ENCODE measurements around the gene SLC44A4. TPM values are rescaled to one million over a fixed set of nuclear protein-coding genes. Genes with fewer than 3 reads are reported as not detected.
"Not testable (repeated sequence)": the region's sequence is repeated elsewhere in the genome, so short reads cannot be mapped to it uniquely, and the experiment has no call there.

The SLC44A4 gene
- total RNA-seq, 2 experiments from 2014 or later, result 0.39 TPM; not detected in 1

DNA sequence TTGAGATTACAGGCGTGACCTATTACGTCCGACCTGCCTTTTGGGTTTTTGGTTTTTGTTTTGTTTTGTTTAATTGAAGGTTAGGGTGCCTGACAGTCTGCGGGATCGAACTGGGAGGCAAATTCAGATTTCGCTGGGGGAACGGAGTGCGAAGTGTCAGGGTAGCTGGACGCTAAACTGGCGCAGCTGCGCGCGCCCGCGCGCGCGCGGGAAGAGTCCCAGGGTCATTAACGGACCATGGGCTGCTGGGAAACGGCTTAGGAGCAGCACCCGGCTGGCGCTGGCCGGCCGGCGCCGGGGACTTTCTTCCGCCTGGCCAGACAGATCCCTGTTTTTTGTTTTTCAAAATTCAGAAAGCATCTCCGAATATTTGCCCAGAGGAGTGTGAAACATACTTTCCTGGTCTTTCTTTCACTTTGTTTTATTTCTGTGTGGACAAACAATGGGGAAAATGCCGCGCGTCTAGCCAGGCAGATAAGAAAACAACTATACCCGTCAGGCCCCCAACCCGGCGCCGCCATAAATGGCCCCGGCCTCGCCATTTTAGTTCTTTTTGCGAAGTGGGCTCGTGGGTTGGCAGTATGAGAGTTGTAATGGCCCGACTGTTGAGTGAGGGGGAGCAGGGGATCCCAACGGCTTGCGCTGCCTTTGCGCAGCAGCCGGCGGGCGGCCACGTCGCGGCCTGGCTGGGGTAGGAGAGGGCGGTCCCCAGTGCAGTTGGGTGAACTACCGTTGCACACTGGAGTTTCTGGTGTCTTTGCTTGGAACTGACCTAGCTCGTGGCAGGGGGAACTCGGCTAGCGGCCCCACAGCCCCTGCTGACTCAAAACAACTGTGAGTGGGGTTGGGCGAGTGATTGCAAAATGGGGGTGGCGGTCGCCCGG lies 44.2 kb downstream of the SLC44A4 start:
- Mint-ChIP-seq H3K36me3 (ENCODE audit: low read depth) (peaks cover 61% of the 10 kb centered on the region), H3K27ac (peak overlapping the region; percentile 92), H3K4me3 (peak overlapping the region; percentile 98), H3K4me1 (ENCODE audit: low read depth) (peaks cover 52% of the 10 kb centered on the region), H3K9me3 (ENCODE audit: insufficient read depth) (no peaks in the 10 kb centered on the region), H3K27me3 (ENCODE audit: low read depth) (no peaks in the 10 kb centered on the region)
- ChIA-PET POLR2A (interaction anchor here (1.0 to 3.1 kb wide), 8 partner anchors 10 to 169 kb away, joined by 3 to 10 read pairs (median 7); partner anchors contain the start of genes ABHD16A, CLIC1, CSNK2B and GPANK1), CTCF (interaction anchor here (0.9 to 1.5 kb wide), 5 partner anchors 28 to 294 kb away, joined by 3 to 5 read pairs (median 4); partner anchors contain the start of gene NEU1)
- DNase-seq, result peak; percentile 82
- ATAC-seq, result peak; percentile 46

DNA sequence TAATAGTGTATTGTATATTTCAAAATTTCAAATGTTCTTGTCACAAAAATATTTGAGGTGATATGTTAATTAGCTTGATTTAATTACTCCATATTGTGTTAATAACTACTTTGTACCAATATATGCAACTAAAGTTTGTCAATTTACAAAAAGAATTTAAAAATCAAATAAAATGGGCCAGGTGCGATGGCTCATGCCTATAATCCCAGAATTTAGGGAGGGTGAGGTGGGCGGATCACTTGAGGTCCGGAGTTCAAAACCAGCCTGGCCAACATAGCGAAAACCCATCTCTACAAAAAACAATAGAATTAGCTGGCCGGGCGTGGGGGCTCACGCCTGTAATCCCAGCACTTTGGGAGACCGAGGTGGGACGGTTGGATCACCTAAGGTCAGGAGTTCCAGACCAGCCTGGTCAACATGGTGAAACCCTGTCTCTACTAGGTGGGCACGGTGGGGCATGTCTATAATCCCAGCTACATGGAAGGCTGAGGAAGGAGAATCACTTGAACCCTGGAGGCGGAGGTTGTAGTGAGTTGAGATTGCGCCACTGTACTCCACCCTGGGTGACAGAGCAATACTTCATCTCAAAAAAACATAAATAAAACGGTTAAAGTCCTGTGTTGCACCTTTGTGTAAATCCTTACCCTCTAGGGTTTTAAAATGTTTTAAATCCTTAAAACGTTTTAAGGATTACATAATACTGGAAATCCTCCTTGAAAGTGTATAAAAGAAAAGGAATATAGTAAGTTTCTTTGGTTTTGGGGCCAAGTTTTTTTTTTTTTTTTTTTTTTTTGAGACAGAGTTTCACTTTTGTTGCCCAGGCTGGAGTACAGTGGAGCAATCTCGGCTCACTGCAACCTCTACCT lies 47.2 kb downstream of the SLC44A4 start:
- H3K9me3 Mint-ChIP-seq (ENCODE audit: insufficient read depth), result no peaks in the 10 kb centered on the region
- peaks cover 35% of the 10 kb centered on the region for H3K36me3 Mint-ChIP-seq (ENCODE audit: low read depth)
- ChIA-PET CTCF (interaction anchor here (0.9 to 4.4 kb wide), 16 partner anchors 13 to 280 kb away, joined by 3 to 44 read pairs (median 6); partner anchors contain the start of genes CLIC1, LSM2, LY6G5C and MSH5), POLR2A (interaction anchor here (0.6 to 3.4 kb wide), 5 partner anchors 14 to 179 kb away, joined by 3 to 20 read pairs (median 3); partner anchors contain the start of genes BAG6, CLIC1 and GPANK1)
- H3K27me3 Mint-ChIP-seq (ENCODE audit: low read depth), result no peaks in the 10 kb centered on the region
- DNase-seq, result no peak
- H3K4me3 Mint-ChIP-seq, result peak overlapping the region; percentile 87
- ATAC-seq, result no peak
- peaks cover 34% of the 10 kb centered on the region for H3K4me1 Mint-ChIP-seq (ENCODE audit: low read depth)
- H3K27ac Mint-ChIP-seq, result peak overlapping the region; percentile 81

DNA sequence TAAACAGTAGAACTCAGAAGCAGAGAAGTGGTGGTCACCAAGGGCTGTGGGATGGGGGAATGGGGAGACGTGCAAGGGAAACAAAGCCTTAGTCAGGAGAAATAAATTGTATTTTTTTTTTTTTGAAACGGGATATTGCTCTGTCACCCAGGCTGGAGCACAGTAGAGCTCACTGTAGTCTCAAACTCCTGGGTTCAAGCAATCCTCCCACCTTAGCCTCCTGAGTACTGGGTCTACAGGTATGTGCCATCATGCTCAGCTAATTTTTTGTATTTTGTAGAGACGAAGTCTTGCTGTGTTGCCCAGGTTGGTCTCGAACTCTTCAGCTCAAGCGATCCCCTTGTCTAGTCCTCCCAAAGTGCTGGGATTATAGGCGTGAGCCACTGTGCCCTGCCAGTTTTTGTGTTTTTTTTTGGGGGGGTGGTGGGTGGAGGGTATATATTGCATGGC lies 47.9 kb downstream of the SLC44A4 start:
- H3K36me3 Mint-ChIP-seq (ENCODE audit: low read depth), result peaks cover 28% of the 10 kb centered on the region
- H3K27ac Mint-ChIP-seq, result peak overlapping the region; percentile 81
- ATAC-seq (no peak), DNase-seq (no peak)
- H3K9me3 Mint-ChIP-seq (ENCODE audit: insufficient read depth), result no peaks in the 10 kb centered on the region
- POLR2A ChIA-PET, result interaction anchor here (0.6 to 3.4 kb wide), 10 partner anchors 14 to 179 kb away, joined by 3 to 20 read pairs (median 3); partner anchors contain the start of genes BAG6, CLIC1, GPANK1 and LY6G6D
- H3K4me1 Mint-ChIP-seq (ENCODE audit: low read depth), result peaks cover 34% of the 10 kb centered on the region
- H3K4me3 Mint-ChIP-seq, result peak overlapping the region; percentile 87
- no peaks in the 10 kb centered on the region for H3K27me3 Mint-ChIP-seq (ENCODE audit: low read depth)
- CTCF ChIA-PET, result interaction anchor here (0.9 to 4.4 kb wide), 22 partner anchors 9 to 285 kb away, joined by 3 to 44 read pairs (median 6); partner anchors contain the start of genes ATP6V1G2, CLIC1, DDAH2 and LSM2

DNA sequence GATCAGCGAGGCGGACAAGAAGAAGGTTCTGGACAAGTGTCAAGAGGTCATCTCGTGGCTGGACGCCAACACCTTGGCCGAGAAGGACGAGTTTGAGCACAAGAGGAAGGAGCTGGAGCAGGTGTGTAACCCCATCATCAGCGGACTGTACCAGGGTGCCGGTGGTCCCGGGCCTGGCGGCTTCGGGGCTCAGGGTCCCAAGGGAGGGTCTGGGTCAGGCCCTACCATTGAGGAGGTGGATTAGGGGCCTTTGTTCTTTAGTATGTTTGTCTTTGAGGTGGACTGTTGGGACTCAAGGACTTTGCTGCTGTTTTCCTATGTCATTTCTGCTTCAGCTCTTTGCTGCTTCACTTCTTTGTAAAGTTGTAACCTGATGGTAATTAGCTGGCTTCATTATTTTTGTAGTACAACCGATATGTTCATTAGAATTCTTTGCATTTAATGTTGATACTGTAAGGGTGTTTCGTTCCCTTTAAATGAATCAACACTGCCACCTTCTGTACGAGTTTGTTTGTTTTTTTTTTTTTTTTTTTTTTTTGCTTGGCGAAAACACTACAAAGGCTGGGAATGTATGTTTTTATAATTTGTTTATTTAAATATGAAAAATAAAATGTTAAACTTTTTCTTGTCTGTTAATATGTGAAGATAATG lies 49.0 kb downstream of the SLC44A4 start:
- DNase-seq, result no peak

DNA sequence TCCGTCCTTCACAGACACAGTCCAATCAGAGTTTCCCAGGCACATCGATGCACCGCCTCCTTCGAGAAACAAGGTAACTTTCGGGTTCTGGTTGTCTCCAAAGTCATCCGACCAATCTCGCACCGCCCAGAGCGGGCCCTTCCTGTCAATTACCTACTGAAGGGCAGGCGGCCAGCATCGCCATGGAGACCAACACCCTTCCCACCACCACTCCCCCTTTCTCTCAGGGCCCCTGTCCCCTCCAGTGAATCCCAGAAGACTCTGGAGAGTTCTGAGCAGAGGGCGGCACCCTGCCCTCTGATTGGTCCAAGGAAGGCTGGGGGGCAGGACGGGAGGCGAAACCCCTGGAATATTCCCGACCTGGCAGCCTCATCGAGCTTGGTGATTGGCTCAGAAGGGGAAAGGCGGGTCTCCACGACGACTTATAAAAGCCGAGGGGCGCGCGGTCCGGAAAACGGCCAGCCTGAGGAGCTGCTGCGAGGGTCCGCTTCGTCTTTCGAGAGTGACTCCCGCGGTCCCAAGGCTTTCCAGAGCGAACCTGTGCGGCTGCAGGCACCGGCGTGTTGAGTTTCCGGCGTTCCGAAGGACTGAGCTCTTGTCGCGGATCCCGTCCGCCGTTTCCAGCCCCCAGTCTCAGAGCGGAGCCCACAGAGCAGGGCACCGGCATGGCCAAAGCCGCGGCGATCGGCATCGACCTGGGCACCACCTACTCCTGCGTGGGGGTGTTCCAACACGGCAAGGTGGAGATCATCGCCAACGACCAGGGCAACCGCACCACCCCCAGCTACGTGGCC lies 51.3 kb downstream of the SLC44A4 start, which contains the start of gene HSPA1B:
Gene HSPA1B, plus strand, starts transcription at position 453 of the 794 bp plus-strand sequence. Its CDS starts 213 bp downstream, at position 666.
- ATAC-seq, result peak; percentile 78
- DNase-seq, result peak; percentile 99
- Mint-ChIP-seq H3K4me3 (peak within 1 kb of the TSS; percentile 86), H3K9me3 (ENCODE audit: insufficient read depth) (no peaks in the 10 kb centered on the region), H3K36me3 (ENCODE audit: low read depth) (peaks cover 27% of the 10 kb centered on the region), H3K27ac (peak within 1 kb of the TSS; percentile 93), H3K4me1 (ENCODE audit: low read depth) (peaks cover 53% of the 10 kb centered on the region), H3K27me3 (ENCODE audit: low read depth) (no peaks in the 10 kb centered on the region)
- ChIA-PET POLR2A (interaction anchor here (0.7 to 3.4 kb wide), 13 partner anchors 9 to 235 kb away, joined by 3 to 33 read pairs (median 6); partner anchors contain the start of genes ABHD16A, BAG6, CLIC1 and CSNK2B), CTCF (interaction anchor here (0.9 to 2.8 kb wide), 13 partner anchors 13 to 276 kb away, joined by 3 to 17 read pairs (median 4); partner anchors contain the start of genes CLIC1, DDAH2, HSPA1A and HSPA1L)

More for the DNA sequence above, 49.0 kb downstream of the SLC44A4 start:
- POLR2A ChIA-PET, result interaction anchor here (0.7 to 3.4 kb wide), 8 partner anchors 23 to 278 kb away, joined by 3 to 20 read pairs (median 4); partner anchors contain the start of genes BAG6, CLIC1, LSM2 and MSH5
- H3K9me3 Mint-ChIP-seq (ENCODE audit: insufficient read depth), result no peaks in the 10 kb centered on the region
- H3K4me1 Mint-ChIP-seq (ENCODE audit: low read depth), result peaks cover 43% of the 10 kb centered on the region
- CTCF ChIA-PET, result interaction anchor here (0.7 to 4.4 kb wide), 25 partner anchors 10 to 283 kb away, joined by 3 to 44 read pairs (median 5); partner anchors contain the start of genes APOM, ATP6V1G2, CLIC1 and DDAH2
- no peaks in the 10 kb centered on the region for H3K27me3 Mint-ChIP-seq (ENCODE audit: low read depth)
- H3K36me3 Mint-ChIP-seq (ENCODE audit: low read depth), result peaks cover 26% of the 10 kb centered on the region
- no peak for ATAC-seq
- H3K4me3 Mint-ChIP-seq, result peak overlapping the region; percentile 87
- H3K27ac Mint-ChIP-seq, result peak overlapping the region; percentile 81

DNA sequence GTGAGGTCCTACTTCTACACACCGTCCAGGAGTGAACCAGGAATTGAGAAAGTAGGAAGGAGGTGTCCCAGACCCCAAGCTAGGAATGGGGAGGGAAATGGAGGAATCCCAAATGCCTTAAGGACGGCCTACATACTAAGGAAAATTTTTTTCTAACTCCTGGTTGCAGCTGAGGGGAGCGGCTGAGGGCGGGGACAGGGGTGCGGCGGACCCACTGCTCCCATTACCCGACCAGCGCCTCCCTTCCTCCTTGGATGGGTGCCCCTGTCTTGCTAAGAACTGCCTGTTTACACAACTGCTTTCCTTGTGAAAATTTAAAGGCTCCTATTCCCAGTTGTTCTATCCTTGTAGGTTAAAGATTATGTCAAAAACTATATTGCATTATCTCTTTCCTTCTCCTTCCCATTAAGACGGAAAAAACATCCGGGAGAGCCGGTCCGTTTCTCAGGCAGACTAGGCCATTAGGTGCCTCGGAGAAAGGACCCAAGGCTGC lies 52.0 kb downstream of the SLC44A4 start:
- ATAC-seq (peak; percentile 6), DNase-seq (peak; percentile 51)
- Mint-ChIP-seq H3K4me1 (ENCODE audit: low read depth) (peaks cover 57% of the 10 kb centered on the region), H3K27ac (peak overlapping the region; percentile 93), H3K27me3 (ENCODE audit: low read depth) (no peaks in the 10 kb centered on the region), H3K36me3 (ENCODE audit: low read depth) (peaks cover 27% of the 10 kb centered on the region), H3K9me3 (ENCODE audit: insufficient read depth) (no peaks in the 10 kb centered on the region), H3K4me3 (peak overlapping the region; percentile 86)
- CTCF ChIA-PET, result interaction anchor here (0.8 to 2.8 kb wide), 15 partner anchors 12 to 175 kb away, joined by 3 to 17 read pairs (median 4); partner anchors contain the start of genes ABHD16A, CLIC1, DDAH2 and HSPA1A
- POLR2A ChIA-PET, result interaction anchor here (0.6 to 3.4 kb wide), 17 partner anchors 9 to 234 kb away, joined by 3 to 33 read pairs (median 3); partner anchors contain the start of genes ABHD16A, BAG6, CLIC1 and CSNK2B

DNA sequence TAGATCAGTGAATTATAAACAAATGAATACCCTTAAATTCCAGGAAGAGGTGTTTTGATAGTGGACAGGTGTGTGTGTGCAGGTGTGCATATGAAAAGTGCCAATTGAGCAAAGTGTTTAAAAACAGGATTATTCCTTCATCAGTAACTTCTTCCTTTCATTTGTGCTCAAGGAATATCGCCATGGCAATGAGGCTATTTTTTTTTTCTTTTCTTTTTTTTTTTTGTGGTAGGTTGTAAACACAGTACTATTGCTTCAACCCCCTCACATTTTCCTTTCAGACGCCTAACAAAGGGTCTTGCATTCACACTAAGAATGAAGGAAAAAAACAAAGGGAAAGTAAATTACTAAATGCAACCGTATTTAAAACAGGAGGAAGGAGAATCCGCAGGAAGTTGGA lies 53.2 kb downstream of the SLC44A4 start:
- peak overlapping the region; percentile 52 for H3K27ac Mint-ChIP-seq
- POLR2A ChIA-PET, result interaction anchor here (3.4 kb wide), 1 partner anchor 161 kb away, joined by 17 read pairs; the partner anchor contains the start of genes CSNK2B and GPANK1
- H3K4me3 Mint-ChIP-seq, result peak overlapping the region; percentile 86
- ATAC-seq, result no peak
- no peaks in the 10 kb centered on the region for H3K27me3 Mint-ChIP-seq (ENCODE audit: low read depth)
- H3K9me3 Mint-ChIP-seq (ENCODE audit: insufficient read depth), result no peaks in the 10 kb centered on the region
- peaks cover 20% of the 10 kb centered on the region for H3K36me3 Mint-ChIP-seq (ENCODE audit: low read depth)
- DNase-seq, result no peak
- CTCF ChIA-PET, result interaction anchor here (0.6 to 2.8 kb wide), 5 partner anchors 8 to 241 kb away, joined by 3 to 17 read pairs (median 3); partner anchors contain the start of genes LSM2 and MSH5
- H3K4me1 Mint-ChIP-seq (ENCODE audit: low read depth), result peaks cover 53% of the 10 kb centered on the region

DNA sequence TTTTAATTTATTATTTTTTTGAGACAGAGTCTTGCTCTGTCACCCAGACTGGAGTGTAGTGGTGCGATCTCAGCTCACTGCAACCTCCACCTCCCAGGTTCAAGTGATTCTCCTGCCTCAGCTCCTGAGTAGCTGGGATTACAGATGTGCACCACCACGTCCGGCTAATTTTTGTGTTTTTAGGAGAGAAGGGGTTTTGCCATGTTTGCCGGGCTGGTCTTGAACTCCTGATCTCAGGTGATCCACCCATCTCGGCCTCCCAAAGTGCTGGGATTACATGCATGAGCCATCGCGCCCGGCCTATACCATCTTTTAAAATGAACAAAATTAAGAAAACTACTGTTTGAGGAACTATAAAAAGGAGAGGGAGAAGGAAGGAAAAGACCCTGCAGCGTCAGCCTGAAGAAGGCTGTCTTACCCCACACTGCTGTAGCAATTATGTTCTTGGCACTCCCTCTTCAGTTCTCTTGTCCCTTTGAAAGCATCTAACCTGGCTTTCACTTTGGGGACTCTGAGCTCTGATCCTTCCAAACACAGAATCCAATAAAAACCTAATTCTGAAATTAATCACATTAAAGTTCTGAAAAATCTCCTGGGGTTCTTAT lies 55.1 kb downstream of the SLC44A4 start:
- H3K27ac Mint-ChIP-seq, result not testable (repeated sequence)

More for the DNA sequence above, 55.1 kb downstream of the SLC44A4 start:
- not testable (repeated sequence) for ATAC-seq; H3K9me3 Mint-ChIP-seq (ENCODE audit: insufficient read depth); H3K4me3 Mint-ChIP-seq; H3K27me3 Mint-ChIP-seq (ENCODE audit: low read depth); DNase-seq
- ChIA-PET POLR2A (interaction anchor here (2.4 kb wide), 1 partner anchor 84 kb away, joined by 9 read pairs; the partner anchor contains the start of gene MSH5), CTCF (interaction anchor here (1.0 to 1.3 kb wide), 2 partner anchors 40 to 94 kb away, joined by 3 read pairs; partner anchors contain the start of gene DDAH2)
- Mint-ChIP-seq H3K36me3 (ENCODE audit: low read depth) (peaks cover 12% of the 10 kb centered on the region), H3K4me1 (ENCODE audit: low read depth) (peaks cover 64% of the 10 kb centered on the region)
